ENCODE results near the gene CCDC142.

GRCh38 chr2:74491648-74492544 lies 9.1 kb upstream of the CCDC142 start:
- TF ChIP-seq CTCF (IDR thresholded peaks at IDR 0.05) = no peak
- TF ChIP-seq EZH2 (IDR thresholded peaks at IDR 0.05; ENCODE audit: borderline replicate concordance, insufficient read depth, low read depth, low read length, poor library complexity, severe bottlenecking) = no peak
